Measurements from ENCODE around the gene SIDT2. TPM values are rescaled to one million over a fixed set of nuclear protein-coding genes. Genes with fewer than 3 reads are reported as not detected.

The SIDT2 gene
- total and polyA plus RNA-seq, 8 donors: 47.4 to 153 (median 82.5) TPM

GRCh38 chr11:117187799-117188481, 9.4 kb downstream of the SIDT2 start:
- intact Hi-C loops (cut with DNase I): loop anchor here in 1 of 3 donors (5.0 kb wide), 1 partner anchor 34 kb away; no protein-coding TSS in a partner anchor
- H3K4me3 ChIP-seq: no peak overlapping the region
- no peak for TF ChIP-seq CTCF (IDR thresholded peaks at IDR 0.05)
- peak in 3 of 6 donors; percentile 18 to 55 (median 49) for DNase-seq
- no peak overlapping the region for H3K27ac ChIP-seq
- H3K4me1 ChIP-seq: peaks cover 8 to 19% (median 13%) of the 10 kb centered on the region in 3 donors
- H3K36me3 ChIP-seq: peaks cover 0 to 50% (median 28%) of the 10 kb centered on the region in 3 donors
- WGBS, 2 donors: 54 to 56% methylated on average over 16 of the region's 16 CpGs
- H3K27me3 ChIP-seq: no peaks in the 10 kb centered on the region
- H3K9me3 ChIP-seq: no peaks in the 10 kb centered on the region
- ATAC-seq: peak in 2 of 4 donors; percentile 1 to 6
- FAIRE-seq: no peak

GRCh38 chr11:117188620-117189081, 10.1 kb downstream of the SIDT2 start:
- Histone ChIP-seq H3K4me1 (peaks cover 7 to 14% (median 13%) of the 10 kb centered on the region in 3 donors), H3K9me3 (no peaks in the 10 kb centered on the region), H3K4me3 (no peak overlapping the region), H3K36me3 (peaks cover 0 to 55% (median 32%) of the 10 kb centered on the region in 3 donors), H3K27me3 (no peaks in the 10 kb centered on the region), H3K27ac (no peak overlapping the region)
- WGBS, 2 donors: 76 to 78% methylated on average over 20 of the region's 20 CpGs
- no peak for FAIRE-seq
- ATAC-seq: no peak
- DNase-seq: peak in 1 of 6 donors; percentile 9
- intact Hi-C loops (cut with DNase I): loop anchor here in 1 of 3 donors (5.0 kb wide), 1 partner anchor 34 kb away; no protein-coding TSS in a partner anchor
- TF ChIP-seq CTCF (IDR thresholded peaks at IDR 0.05): no peak

GRCh38 chr11:117189191-117189940, 10.8 kb downstream of the SIDT2 start:
- H3K27me3 ChIP-seq: no peaks in the 10 kb centered on the region
- no peak overlapping the region for H3K4me3 ChIP-seq
- ATAC-seq (peak in 1 of 4 donors; percentile 2), FAIRE-seq (no peak), DNase-seq (no peak)
- peak overlapping the region in 1 of 4 donors; percentile 11 for H3K27ac ChIP-seq
- H3K4me1 ChIP-seq: peaks cover 8 to 12% (median 9%) of the 10 kb centered on the region in 3 donors
- intact Hi-C loops (cut with DNase I): loop anchor here in 1 of 3 donors (5.0 kb wide), 1 partner anchor 33 kb away; no protein-coding TSS in a partner anchor
- H3K36me3 ChIP-seq: peaks cover 0 to 62% (median 32%) of the 10 kb centered on the region in 3 donors
- no peak for TF ChIP-seq CTCF (IDR thresholded peaks at IDR 0.05)
- no peaks in the 10 kb centered on the region for H3K9me3 ChIP-seq
- WGBS, 2 donors: 88 to 89% methylated on average over 22 of the region's 22 CpGs

DNA sequence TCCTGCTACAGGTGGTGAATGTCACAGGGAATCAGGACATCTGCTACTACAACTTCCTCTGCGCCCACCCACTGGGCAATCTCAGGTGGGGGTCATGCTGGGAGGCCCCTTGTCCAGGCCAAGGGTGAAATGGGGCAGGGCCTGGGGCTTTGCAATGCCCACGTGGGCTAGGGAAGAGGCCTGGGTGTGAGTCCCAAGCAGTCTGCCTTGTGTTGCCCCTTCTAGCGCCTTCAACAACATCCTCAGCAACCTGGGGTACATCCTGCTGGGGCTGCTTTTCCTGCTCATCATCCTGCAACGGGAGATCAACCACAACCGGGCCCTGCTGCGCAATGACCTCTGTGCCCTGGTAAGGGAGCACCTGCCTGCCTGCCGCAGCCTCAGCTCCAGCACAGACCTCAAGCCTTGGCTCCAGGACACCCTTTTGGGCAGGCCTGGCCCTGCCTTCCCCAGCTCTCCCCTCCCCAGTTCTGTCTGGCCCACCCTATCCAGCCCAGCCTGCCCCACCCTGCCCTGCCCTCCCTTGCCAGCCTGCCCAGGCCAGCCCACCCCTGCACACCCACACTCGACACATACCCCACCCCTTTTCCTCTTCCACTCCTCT, 11.5 kb downstream of the SIDT2 start:
- DNase-seq: no peak
- Histone ChIP-seq H3K36me3 (peaks cover 0 to 62% (median 32%) of the 10 kb centered on the region in 3 donors), H3K9me3 (no peaks in the 10 kb centered on the region), H3K27ac (peak overlapping the region in 1 of 4 donors; percentile 11), H3K4me3 (no peak overlapping the region), H3K27me3 (no peaks in the 10 kb centered on the region), H3K4me1 (peaks cover 8 to 11% (median 10%) of the 10 kb centered on the region in 3 donors)
- no peak for TF ChIP-seq CTCF (IDR thresholded peaks at IDR 0.05)
- no peak for FAIRE-seq
- ATAC-seq: no peak
- intact Hi-C loops (cut with DNase I): loop anchor here in 1 of 3 donors (5.0 kb wide), 1 partner anchor 32 kb away; no protein-coding TSS in a partner anchor
- 80 to 82% methylated on average over 8 of the region's 8 CpGs for WGBS, 2 donors
